ENCODE data around the gene WSCD2.

- TF ChIP-seq, protein P1, sequence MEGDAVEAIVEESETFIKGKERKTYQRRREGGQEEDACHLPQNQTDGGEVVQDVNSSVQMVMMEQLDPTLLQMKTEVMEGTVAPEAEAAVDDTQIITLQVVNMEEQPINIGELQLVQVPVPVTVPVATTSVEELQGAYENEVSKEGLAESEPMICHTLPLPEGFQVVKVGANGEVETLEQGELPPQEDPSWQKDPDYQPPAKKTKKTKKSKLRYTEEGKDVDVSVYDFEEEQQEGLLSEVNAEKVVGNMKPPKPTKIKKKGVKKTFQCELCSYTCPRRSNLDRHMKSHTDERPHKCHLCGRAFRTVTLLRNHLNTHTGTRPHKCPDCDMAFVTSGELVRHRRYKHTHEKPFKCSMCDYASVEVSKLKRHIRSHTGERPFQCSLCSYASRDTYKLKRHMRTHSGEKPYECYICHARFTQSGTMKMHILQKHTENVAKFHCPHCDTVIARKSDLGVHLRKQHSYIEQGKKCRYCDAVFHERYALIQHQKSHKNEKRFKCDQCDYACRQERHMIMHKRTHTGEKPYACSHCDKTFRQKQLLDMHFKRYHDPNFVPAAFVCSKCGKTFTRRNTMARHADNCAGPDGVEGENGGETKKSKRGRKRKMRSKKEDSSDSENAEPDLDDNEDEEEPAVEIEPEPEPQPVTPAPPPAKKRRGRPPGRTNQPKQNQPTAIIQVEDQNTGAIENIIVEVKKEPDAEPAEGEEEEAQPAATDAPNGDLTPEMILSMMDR (IDR thresholded peaks at IDR 0.05): no peak
- no peak for TF ChIP-seq POLR2A (IDR thresholded peaks at IDR 0.05)
Measured at GRCh38 chr12:108207791-108208730, 79.0 kb downstream of the WSCD2 start.

Measured in Peyer's patch (tissue), 4 donors.